HepG2 (cell line): ENCODE data around the gene PRKCE. TPM values are rescaled to one million over a fixed set of nuclear protein-coding genes. Genes with fewer than 3 reads are reported as not detected.
A peak's percentile ranks its signal among the peaks of the same experiment; 100 is the strongest.

ENCODE experiments used
- AGO1 ChIP-seq: fragments of 200-400 bp; formaldehyde crosslinking; IDR thresholded peaks from 2 replicates; pipeline ENCODE4 v1.6.1; 2017; ENCODE audit warnings: mild to moderate bottlenecking, low read depth, low read length, moderate library complexity; ENCODE audit not compliant: poor library complexity, severe bottlenecking
- ARNT ChIP-seq: fragments of 450-650 bp; IDR thresholded peaks from 2 replicates; pipeline ENCODE4 v1.6.1; 2017
- MLLT10 ChIP-seq: sonication (generic); formaldehyde crosslinking; IDR thresholded peaks from 2 replicates; pipeline ENCODE4 v1.4.0; 2020; ENCODE audit warnings: missing genetic modification reagents
- MTF1 ChIP-seq: sonication (generic); formaldehyde crosslinking; IDR thresholded peaks from 2 replicates; pipeline ENCODE4 v1.5.0; 2020; ENCODE audit warnings: missing genetic modification reagents
- PCBP1 ChIP-seq: fragments of 200-400 bp; formaldehyde crosslinking; IDR thresholded peaks from 2 replicates; pipeline ENCODE4 v1.6.1; 2017; ENCODE audit warnings: mild to moderate bottlenecking, low read depth, low read length, borderline replicate concordance
- PHF8 ChIP-seq: sonication (generic); formaldehyde crosslinking; IDR thresholded peaks from 2 replicates; pipeline ENCODE4 v1.5.0; 2020; ENCODE audit warnings: missing genetic modification reagents
- RAD21 ChIP-seq: fragments of 450-650 bp; formaldehyde crosslinking; IDR thresholded peaks from 2 replicates; pipeline ENCODE4 v1.5.0; 2020; ENCODE audit warnings: mild to moderate bottlenecking
- REPIN1 ChIP-seq: sonication (generic); formaldehyde crosslinking; IDR thresholded peaks from 2 replicates; pipeline ENCODE4 v1.8.0; 2022; ENCODE audit warnings: missing genetic modification reagents, low read depth, mild to moderate bottlenecking, borderline replicate concordance
- SALL1 ChIP-seq: sonication (generic); formaldehyde crosslinking; IDR thresholded peaks from 2 replicates; pipeline ENCODE4 v1.8.0; 2022; ENCODE audit warnings: mild to moderate bottlenecking, missing genetic modification reagents
- SCMH1 ChIP-seq: sonication (generic); formaldehyde crosslinking; IDR thresholded peaks from 2 replicates; pipeline ENCODE4 v1.9.0; 2021; ENCODE audit warnings: missing genetic modification reagents, mild to moderate bottlenecking, borderline replicate concordance
- WIZ ChIP-seq: sonication (generic); formaldehyde crosslinking; IDR thresholded peaks from 2 replicates; pipeline ENCODE4 v1.5.1; 2020; ENCODE audit warnings: mild to moderate bottlenecking, missing genetic modification reagents
- ZNF329 ChIP-seq: sonication (generic); formaldehyde crosslinking; IDR thresholded peaks from 2 replicates; pipeline ENCODE4 v1.9.0; 2021; ENCODE audit warnings: low read depth, mild to moderate bottlenecking, missing genetic modification reagents
- ZNF569 ChIP-seq: sonication (generic); formaldehyde crosslinking; IDR thresholded peaks from 2 replicates; pipeline ENCODE4 v1.5.0; 2020; ENCODE audit warnings: mild to moderate bottlenecking, missing genetic modification reagents, moderate library complexity, borderline replicate concordance
- polyA plus RNA-seq, 8 experiments: library from polyadenylated mRNA; depleted of rRNA in 3 of 8; stranded (reverse) in 7 of 8; unstranded in 1 of 8; fragments of >200 nt; fragmentation: Illumina TruSeq in 4 of 8; extraction: Trizol in 4 of 8; gene quantifications; 2 replicates each; pipeline versions ENCODE4 v1.2.1 to v1.2.3, GENCODE V29; 2011 to 2016; ENCODE audit warnings: low read depth in 4 of 8, missing spikeins in 1 of 8, mixed read lengths in 1 of 8; ENCODE audit not compliant: insufficient read depth in 1 of 8
- total RNA-seq, 5 experiments: library from RNA; depleted of rRNA; stranded (reverse); fragments of >200 nt; fragmentation: Illumina TruSeq; extraction: Trizol; gene quantifications; 2 replicates each; pipeline ENCODE4 v1.2.3, GENCODE V29; 2016; ENCODE audit warnings: low read depth in 1 of 5
- TF ChIP-seq, protein P1 (sequence below): sonication (generic); formaldehyde crosslinking; IDR thresholded peaks from 2 replicates; pipeline ENCODE4 v1.5.1; 2020; ENCODE audit warnings: missing genetic modification reagents, mild to moderate bottlenecking, borderline replicate concordance
- TF ChIP-seq, protein P2 (sequence below): IDR thresholded peaks from 2 replicates; pipeline ENCODE4 v1.6.1; 2016
- TF ChIP-seq, protein P3 (sequence below): sonication (generic); formaldehyde crosslinking; IDR thresholded peaks from 2 replicates; pipeline ENCODE4 v1.4.0; 2020; ENCODE audit warnings: missing genetic modification reagents, borderline replicate concordance
- TF ChIP-seq, protein P4 (sequence below): sonication (generic); formaldehyde crosslinking; IDR thresholded peaks from 2 replicates; pipeline ENCODE4 v1.4.0; 2020; ENCODE audit warnings: missing genetic modification reagents, borderline replicate concordance
- TF ChIP-seq, protein P5 (sequence below): IDR thresholded peaks from 2 replicates; pipeline ENCODE4 v1.6.1; 2016; ENCODE audit warnings: low read depth

PRKCE gene
- total and polyA plus RNA-seq, 2 of the 13 experiments (the other 11 are each of a cell fraction or from before 2014, with no cell fraction given): 1.0 to 3.9 TPM

DNA sequence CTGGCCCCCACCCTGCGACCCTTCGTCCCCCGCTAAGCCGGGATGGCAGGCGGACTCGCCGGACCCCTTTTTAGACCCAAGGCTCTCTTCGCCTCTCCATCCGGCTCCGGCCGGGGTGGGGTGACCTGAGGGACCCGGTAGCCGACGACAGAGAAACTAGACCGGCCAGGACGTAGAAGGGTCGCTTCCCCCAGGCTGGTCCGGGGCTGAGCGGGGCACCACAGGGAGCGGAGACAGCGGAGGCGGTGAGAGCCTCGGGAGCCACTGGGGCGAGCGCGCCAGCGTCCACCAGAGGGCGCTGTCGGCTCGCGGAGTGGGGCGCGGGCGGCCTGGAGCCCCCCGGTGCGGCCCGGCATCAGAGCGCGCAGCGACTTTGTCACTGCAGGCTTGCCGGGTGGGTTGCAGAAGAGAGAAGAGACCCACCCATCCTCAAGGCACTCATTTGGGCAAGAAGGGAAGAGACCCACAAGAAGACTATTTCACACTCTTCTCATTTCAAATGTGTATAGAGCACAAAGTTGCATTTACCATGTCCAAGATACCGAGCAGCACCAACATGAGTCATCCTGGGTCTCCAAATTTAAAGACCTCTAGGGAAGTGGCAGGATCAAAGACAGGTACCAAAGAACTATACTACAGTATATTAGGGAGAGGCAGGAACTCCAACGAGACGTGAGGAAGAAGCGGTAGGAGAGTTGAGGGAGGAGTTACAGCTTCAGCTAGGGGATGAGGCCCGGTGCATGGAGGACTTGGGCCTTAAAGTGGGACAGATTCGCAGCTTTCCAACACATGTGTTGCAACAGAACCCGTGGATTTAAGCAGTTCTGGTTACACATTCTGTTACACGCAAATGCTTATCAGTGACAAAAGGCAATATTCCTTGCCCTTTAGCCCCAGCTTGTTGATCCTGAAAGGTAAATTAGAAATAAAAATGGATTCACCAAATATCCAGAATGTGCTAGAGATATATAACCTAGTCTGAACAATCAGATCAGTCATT is 7.6 kb upstream of the PRKCE start (continued):
- TF ChIP-seq PCBP1 (no peak), PHF8 (no peak), WIZ (CRISPR knock-in tag) (peak; percentile 51; the same call in 1 of the 2 replicates), MLLT10 (CRISPR knock-in tag) (no peak), AGO1 (peak; percentile 68), ZNF329 (CRISPR knock-in tag) (no peak), REPIN1 (CRISPR knock-in tag) (peak; percentile 74), ARNT (no peak), ZNF569 (no peak), MTF1 (CRISPR knock-in tag) (no peak), SALL1 (CRISPR knock-in tag) (peak; percentile 73), RAD21 (CRISPR knock-in tag) (peak; percentile 100), SCMH1 (CRISPR knock-in tag) (no peak)
- TF ChIP-seq, protein P1, sequence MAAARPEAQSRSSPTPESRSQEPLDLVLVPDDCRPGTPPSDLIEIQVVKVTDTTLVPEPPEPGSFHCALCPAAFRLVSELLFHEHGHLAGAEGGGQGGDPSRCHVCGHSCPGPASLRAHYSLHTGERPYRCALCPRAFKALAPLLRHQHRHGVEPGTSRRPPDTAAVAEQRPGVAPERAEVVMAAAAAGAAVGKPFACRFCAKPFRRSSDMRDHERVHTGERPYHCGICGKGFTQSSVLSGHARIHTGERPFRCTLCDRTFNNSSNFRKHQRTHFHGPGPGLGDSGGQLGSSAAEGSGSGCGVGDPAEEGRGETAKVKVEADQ: 0 out of 2 replicates have a peak, but pooled peaks have one; percentile 21
- TF ChIP-seq, protein P2, sequence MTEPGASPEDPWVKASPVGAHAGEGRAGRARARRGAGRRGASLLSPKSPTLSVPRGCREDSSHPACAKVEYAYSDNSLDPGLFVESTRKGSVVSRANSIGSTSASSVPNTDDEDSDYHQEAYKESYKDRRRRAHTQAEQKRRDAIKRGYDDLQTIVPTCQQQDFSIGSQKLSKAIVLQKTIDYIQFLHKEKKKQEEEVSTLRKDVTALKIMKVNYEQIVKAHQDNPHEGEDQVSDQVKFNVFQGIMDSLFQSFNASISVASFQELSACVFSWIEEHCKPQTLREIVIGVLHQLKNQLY (CRISPR knock-in tag): no peak
- TF ChIP-seq, protein P3, sequence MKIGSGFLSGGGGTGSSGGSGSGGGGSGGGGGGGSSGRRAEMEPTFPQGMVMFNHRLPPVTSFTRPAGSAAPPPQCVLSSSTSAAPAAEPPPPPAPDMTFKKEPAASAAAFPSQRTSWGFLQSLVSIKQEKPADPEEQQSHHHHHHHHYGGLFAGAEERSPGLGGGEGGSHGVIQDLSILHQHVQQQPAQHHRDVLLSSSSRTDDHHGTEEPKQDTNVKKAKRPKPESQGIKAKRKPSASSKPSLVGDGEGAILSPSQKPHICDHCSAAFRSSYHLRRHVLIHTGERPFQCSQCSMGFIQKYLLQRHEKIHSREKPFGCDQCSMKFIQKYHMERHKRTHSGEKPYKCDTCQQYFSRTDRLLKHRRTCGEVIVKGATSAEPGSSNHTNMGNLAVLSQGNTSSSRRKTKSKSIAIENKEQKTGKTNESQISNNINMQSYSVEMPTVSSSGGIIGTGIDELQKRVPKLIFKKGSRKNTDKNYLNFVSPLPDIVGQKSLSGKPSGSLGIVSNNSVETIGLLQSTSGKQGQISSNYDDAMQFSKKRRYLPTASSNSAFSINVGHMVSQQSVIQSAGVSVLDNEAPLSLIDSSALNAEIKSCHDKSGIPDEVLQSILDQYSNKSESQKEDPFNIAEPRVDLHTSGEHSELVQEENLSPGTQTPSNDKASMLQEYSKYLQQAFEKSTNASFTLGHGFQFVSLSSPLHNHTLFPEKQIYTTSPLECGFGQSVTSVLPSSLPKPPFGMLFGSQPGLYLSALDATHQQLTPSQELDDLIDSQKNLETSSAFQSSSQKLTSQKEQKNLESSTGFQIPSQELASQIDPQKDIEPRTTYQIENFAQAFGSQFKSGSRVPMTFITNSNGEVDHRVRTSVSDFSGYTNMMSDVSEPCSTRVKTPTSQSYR (CRISPR knock-in tag): no peak
- TF ChIP-seq, protein P4, sequence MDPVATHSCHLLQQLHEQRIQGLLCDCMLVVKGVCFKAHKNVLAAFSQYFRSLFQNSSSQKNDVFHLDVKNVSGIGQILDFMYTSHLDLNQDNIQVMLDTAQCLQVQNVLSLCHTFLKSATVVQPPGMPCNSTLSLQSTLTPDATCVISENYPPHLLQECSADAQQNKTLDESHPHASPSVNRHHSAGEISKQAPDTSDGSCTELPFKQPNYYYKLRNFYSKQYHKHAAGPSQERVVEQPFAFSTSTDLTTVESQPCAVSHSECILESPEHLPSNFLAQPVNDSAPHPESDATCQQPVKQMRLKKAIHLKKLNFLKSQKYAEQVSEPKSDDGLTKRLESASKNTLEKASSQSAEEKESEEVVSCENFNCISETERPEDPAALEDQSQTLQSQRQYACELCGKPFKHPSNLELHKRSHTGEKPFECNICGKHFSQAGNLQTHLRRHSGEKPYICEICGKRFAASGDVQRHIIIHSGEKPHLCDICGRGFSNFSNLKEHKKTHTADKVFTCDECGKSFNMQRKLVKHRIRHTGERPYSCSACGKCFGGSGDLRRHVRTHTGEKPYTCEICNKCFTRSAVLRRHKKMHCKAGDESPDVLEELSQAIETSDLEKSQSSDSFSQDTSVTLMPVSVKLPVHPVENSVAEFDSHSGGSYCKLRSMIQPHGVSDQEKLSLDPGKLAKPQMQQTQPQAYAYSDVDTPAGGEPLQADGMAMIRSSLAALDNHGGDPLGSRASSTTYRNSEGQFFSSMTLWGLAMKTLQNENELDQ (CRISPR knock-in tag): no peak
- TF ChIP-seq, protein P5, sequence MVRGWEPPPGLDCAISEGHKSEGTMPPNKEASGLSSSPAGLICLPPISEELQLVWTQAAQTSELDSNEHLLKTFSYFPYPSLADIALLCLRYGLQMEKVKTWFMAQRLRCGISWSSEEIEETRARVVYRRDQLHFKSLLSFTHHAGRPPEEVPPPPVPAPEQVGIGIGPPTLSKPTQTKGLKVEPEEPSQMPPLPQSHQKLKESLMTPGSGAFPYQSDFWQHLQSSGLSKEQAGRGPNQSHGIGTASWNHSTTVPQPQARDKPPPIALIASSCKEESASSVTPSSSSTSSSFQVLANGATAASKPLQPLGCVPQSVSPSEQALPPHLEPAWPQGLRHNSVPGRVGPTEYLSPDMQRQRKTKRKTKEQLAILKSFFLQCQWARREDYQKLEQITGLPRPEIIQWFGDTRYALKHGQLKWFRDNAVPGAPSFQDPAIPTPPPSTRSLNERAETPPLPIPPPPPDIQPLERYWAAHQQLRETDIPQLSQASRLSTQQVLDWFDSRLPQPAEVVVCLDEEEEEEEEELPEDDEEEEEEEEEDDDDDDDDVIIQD (CRISPR knock-in tag): no peak
